Kidney (tissue), 14 donors: ENCODE measurements around the gene SEC22C. TPM values are rescaled to one million over a fixed set of nuclear protein-coding genes. Genes with fewer than 3 reads are reported as not detected.

ENCODE experiments used
- DNase-seq, 5 donors: peaks; one replicate each; pipeline ENCODE4 v3.0.0-alpha.2; 2013 to 2020
- FAIRE-seq: peaks from 2 replicates; lab custom pipeline; 2012; peaks lifted over from hg19 to GRCh38; lab: Jason Lieb, UNC
- H3K27ac ChIP-seq, 2 donors: one replicate each; pipeline ENCODE4 v1.7.0; 2013; ENCODE audit warnings: low read depth in 2 of 2, low read length in 2 of 2, inconsistent platforms in 1 of 2
- H3K27me3 ChIP-seq: one replicate; pipeline ENCODE4 v1.7.1; 2013; ENCODE audit warnings: low read length, inconsistent platforms; ENCODE audit not compliant: control insufficient read depth, insufficient read depth
- H3K36me3 ChIP-seq, 3 donors: one replicate each; pipeline versions ENCODE4 v1.7.0 to v1.7.1; 2013; ENCODE audit warnings: low read length in 3 of 3, control low read depth in 1 of 3, inconsistent platforms in 1 of 3; ENCODE audit not compliant: insufficient read depth in 3 of 3, control insufficient read depth in 2 of 3
- H3K4me1 ChIP-seq, 3 donors: one replicate each; pipeline versions ENCODE4 v1.7.0 to v1.7.1; 2013; ENCODE audit warnings: low read length in 3 of 3, inconsistent platforms in 1 of 3, low read depth in 1 of 3; ENCODE audit not compliant: control insufficient read depth in 2 of 3, insufficient read depth in 2 of 3
- H3K4me3 ChIP-seq, 3 donors: one replicate each; pipeline versions ENCODE4 v1.7.0 to v1.8.1; 2013; ENCODE audit warnings: low read length in 3 of 3, control low read depth in 1 of 3, inconsistent platforms in 1 of 3
- H3K9ac ChIP-seq, 3 donors: one replicate each; pipeline versions ENCODE4 v1.7.0 to v1.7.1; 2013; ENCODE audit warnings: low read length in 3 of 3, control low read depth in 1 of 3, inconsistent platforms in 1 of 3
- H3K9me3 ChIP-seq, 3 donors: one replicate each; pipeline versions ENCODE4 v1.7.0 to v1.7.1; 2013; ENCODE audit warnings: low read length in 3 of 3, control low read depth in 1 of 3, inconsistent platforms in 1 of 3; ENCODE audit not compliant: control insufficient read depth in 2 of 3, insufficient read depth in 1 of 3
- intact Hi-C: fragments of 100-400 bp; cut with DNase I; formaldehyde crosslinking; loops from one replicate; pipeline ENCODE4 v1.11.1; 2022
- polyA plus RNA-seq: library from polyadenylated mRNA; stranded (reverse); fragments of 350-450 nt; fragmentation: Illumina TruSeq; extraction: RNeasy Lipid Tissue Mini Kit (QIAGEN cat#74804); gene quantifications from one replicate; pipeline ENCODE4 v1.2.3, GENCODE V29; 2014; ENCODE audit warnings: low read depth, low replicate concordance; ENCODE audit not compliant: insufficient read depth
- total RNA-seq: library from RNA; stranded (reverse); fragmentation: NEBNext Ultra II Directional; extraction: Animal tissue kit (Norgen Biotek cat#: 25700); gene quantifications from one replicate; pipeline ENCODE4 v1.2.1, GENCODE V29; 2021
- TF ChIP-seq, protein P1 (sequence below): IDR thresholded peaks from 3 replicates; pipeline ENCODE4 v1.5.1; 2012; ENCODE audit warnings: mild to moderate bottlenecking, moderate library complexity, borderline replicate concordance; ENCODE audit not compliant: insufficient read depth; ENCODE audit errors: extremely low read depth
- donor health status: control.
- donor health status: control.
- donor health status: control.
- donor health status: control.
- donor health status: control.
- donor health status: DM: yes; HTN: yes; CAD: no.
- donor health status: Normal renal cell carcinoma (clear cell type).

The SEC22C gene
- total and polyA plus RNA-seq, 2 donors from 2014 or later = 32.8 to 43.6 TPM

GRCh38 chr3:42501681-42502428, 79.9 kb downstream of the SEC22C start:
- Histone ChIP-seq H3K9me3 (no peaks in the 10 kb centered on the region), H3K27ac (no peak overlapping the region), H3K36me3 (no peaks in the 10 kb centered on the region), H3K4me3 (peak overlapping the region; percentile 49 to 67 (median 67)), H3K9ac (peak overlapping the region in 2 of 3 donors; percentile 16 to 32), H3K4me1 (peaks cover 0 to 11% (median 0%) of the 10 kb centered on the region in 3 donors), H3K27me3 (peaks cover 7% of the 10 kb centered on the region)
- intact Hi-C loops = no loop called here
- TF ChIP-seq, protein P1, sequence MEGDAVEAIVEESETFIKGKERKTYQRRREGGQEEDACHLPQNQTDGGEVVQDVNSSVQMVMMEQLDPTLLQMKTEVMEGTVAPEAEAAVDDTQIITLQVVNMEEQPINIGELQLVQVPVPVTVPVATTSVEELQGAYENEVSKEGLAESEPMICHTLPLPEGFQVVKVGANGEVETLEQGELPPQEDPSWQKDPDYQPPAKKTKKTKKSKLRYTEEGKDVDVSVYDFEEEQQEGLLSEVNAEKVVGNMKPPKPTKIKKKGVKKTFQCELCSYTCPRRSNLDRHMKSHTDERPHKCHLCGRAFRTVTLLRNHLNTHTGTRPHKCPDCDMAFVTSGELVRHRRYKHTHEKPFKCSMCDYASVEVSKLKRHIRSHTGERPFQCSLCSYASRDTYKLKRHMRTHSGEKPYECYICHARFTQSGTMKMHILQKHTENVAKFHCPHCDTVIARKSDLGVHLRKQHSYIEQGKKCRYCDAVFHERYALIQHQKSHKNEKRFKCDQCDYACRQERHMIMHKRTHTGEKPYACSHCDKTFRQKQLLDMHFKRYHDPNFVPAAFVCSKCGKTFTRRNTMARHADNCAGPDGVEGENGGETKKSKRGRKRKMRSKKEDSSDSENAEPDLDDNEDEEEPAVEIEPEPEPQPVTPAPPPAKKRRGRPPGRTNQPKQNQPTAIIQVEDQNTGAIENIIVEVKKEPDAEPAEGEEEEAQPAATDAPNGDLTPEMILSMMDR = peak; percentile 40
- DNase-seq (peak; percentile 24 to 85 (median 50)), FAIRE-seq (no peak)

- intact Hi-C loops = no loop called here
- no peak overlapping the region for H3K27ac ChIP-seq
- no peaks in the 10 kb centered on the region for H3K9me3 ChIP-seq
- no peak overlapping the region for H3K9ac ChIP-seq
- FAIRE-seq (no peak), DNase-seq (peak in 4 of 5 donors; percentile 6 to 50 (median 12))
- peak overlapping the region in 1 of 3 donors; percentile 67 for H3K4me3 ChIP-seq
- no peaks in the 10 kb centered on the region for H3K36me3 ChIP-seq
- peaks cover 0 to 11% (median 0%) of the 10 kb centered on the region in 3 donors for H3K4me1 ChIP-seq
- TF ChIP-seq, protein P1 = no peak
- H3K27me3 ChIP-seq = peaks cover 7% of the 10 kb centered on the region
These were observed 80.5 kb downstream of the SEC22C start for GRCh38 chr3:42501321-42501680.

DNA sequence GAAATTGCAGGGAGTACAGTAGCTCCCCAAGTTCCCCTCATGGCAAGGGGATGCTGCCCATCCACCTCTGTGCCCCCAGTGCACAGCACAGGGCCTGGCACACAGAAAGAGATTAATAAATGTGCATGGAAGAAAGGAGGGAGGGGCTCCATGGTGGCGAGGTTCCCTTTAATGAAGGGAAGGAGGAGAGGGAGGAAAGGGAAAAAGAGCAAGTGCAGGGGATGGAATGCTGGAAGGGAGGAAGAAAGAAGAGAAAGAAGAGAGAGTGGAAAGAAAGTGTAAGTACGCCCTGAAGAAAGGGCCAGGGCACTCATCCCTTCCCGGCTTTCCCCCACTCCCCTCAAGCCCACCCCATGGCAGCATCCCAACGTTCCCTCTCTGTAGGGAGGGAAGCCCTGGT, 80.9 kb downstream of the SEC22C start:
- no peak overlapping the region for H3K27ac ChIP-seq
- DNase-seq (no peak), FAIRE-seq (no peak)
- no peak overlapping the region for H3K9ac ChIP-seq
- peaks cover 0 to 11% (median 0%) of the 10 kb centered on the region in 3 donors for H3K4me1 ChIP-seq
- no peaks in the 10 kb centered on the region for H3K9me3 ChIP-seq
- peaks cover 7% of the 10 kb centered on the region for H3K27me3 ChIP-seq
- H3K4me3 ChIP-seq = no peak overlapping the region
- TF ChIP-seq, protein P1 = no peak
- H3K36me3 ChIP-seq = no peaks in the 10 kb centered on the region
- intact Hi-C loops = no loop called here
